ENCODE data around the gene ARID1B.
A peak's percentile ranks its signal among the peaks of the same experiment; 100 is the strongest.

ARID1B gene

GRCh38 chr6:157236040-157236725 is 459.0 kb downstream of the ARID1B start:
- peak in 1 of 2 experiments; percentile 18 for DNase-seq

DNA sequence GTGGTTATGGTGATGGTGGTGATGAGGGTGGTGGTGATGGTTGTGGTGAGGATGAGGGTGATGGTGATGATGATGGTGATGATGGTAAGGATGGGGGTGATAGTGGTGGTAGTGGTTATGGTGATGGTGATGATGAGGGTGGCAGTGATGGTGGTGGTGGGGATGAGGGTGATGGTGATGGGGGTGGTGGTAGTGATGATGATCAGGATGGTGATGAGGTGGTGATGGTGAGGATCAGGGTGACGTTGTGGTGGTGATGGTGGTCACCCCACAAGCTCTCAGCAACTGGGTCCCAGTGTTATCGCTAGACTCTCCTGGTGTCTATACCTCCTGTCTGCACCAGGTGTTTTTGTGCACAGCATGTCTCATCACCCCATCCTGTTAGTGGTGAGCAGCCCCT is 461.2 kb downstream of the ARID1B start:
- no peak for DNase-seq

GRCh38 chr6:157239148-157239547 is 462.0 kb downstream of the ARID1B start:
- no peak for DNase-seq

DNA sequence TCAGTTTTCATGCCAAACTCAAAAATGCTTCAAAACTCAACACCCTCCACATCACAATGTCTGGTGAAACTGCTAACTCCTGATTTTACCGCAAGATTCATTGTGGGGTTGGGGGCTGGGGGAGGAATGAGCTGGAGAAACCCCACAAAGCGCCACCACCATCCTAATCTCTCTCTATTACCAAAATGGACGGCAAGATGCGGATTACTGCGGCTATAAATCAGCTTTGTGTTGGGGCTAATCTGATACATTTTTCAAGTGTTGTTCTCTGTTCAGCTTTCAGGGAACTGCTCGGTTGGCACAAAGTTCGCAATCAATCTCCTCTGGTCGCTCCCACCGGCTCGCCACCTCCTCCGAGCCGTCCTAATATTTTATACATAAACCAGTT is 462.5 kb downstream of the ARID1B start:
- no peak for DNase-seq

DNA sequence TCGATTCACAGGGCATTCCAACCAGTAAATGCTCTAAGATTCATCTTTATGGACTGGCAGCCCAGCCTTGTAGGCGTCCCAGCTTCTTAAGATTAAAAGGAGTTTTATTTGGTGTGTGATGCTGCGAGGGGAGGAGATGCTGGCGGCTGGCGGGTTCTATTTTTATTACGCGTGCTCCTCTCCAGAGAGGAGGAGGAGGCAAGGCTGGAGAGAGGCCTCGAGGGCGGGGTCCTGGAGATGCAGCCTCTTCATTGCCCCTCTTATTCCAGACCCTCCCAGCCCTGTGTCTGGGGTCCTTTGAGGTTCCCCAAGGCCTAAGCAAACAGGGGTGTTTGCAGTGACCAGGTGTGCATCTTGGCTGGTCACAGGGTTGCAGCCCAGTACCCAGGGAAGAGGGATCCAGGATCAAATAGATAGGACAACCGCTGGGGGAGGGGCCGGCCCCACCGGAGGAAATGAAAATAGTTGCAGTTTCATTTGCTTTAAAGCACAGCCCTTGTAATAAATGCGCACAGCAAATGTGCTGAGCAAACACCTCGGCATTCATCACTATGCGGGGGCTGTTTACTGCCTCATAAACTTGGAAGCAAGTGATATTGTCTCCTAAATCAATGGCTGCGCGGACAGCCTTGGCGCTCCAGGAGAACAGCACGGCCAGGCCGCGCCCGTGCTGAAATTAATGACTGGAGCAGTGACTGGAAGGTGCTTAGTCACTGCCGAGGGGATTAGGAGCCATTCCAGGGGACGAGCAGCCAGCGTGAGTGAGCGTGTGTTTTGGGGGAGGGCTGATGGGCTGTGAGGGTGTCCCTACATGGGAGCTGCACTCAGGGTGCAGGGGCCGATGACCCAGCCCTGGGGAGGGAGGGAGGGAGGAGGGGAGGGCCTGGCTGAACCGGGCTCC is 463.1 kb downstream of the ARID1B start:
- no peak for DNase-seq

DNA sequence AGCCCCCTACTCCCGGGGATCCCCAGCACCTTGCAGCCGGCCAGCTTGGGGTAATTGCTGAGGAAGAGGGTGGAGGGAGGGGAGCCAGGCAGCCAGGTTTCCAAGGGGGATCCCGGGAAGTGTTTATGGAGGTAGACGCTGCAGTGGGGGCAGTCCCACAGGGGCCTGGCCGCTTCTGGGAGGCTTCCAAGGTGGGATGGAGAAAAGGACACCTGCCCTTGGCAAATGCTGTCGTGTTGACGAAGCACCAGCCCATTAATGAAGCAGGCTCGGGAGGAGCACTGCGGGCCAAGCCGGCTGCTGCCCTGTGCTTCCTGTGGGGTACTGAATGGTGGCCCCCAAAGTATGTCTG is 463.8 kb downstream of the ARID1B start:
- DNase-seq = no peak

GRCh38 chr6:157242791-157243190 is 465.6 kb downstream of the ARID1B start:
- DNase-seq = no peak

DNA sequence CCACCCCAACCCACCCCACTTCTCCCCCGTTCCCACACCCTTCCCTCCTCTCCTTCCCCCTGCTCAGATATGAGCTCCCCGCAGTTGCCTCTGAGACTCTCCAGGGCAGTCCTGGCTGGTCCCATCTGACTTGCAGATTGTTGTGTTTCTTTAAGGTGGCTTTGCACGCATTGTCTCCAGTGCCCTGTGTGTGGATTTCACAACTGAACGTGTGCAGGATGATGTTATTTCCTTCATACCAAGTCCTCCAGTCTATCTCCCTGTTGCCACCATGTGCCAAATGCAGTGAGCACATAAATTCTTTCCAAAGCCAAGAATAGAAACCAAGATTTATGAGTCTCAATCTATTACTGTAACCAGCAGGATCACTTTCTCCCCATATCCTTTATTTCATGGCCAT is 467.0 kb downstream of the ARID1B start:
- no peak for DNase-seq

DNA sequence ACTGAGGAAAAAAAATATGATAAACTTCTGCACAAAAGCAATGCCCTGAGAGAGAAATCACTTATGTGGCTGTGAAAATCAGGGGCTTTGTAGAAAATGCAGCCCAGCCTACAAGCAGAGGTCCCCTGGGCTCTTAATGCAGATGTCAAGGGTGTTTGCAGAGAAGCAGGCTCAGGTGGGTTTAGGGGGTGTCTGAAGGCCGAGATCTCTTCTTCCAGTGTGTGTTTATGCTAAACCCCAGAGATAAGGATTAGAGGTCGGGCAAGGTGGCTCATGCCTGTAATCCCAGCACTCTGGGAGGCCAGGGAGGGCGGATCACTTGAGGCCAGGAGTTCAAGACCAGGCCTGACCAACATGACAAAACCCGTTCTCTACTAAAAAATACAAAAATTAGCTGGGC is 467.6 kb downstream of the ARID1B start:
- no peak for DNase-seq

- DNase-seq = no peak
Measured at GRCh38 chr6:157245436-157245835, 468.3 kb downstream of the ARID1B start.

GRCh38 chr6:157246048-157246630 is 469.0 kb downstream of the ARID1B start:
- DNase-seq = no peak

- no peak for DNase-seq
Measured at GRCh38 chr6:157246771-157247484, 469.8 kb downstream of the ARID1B start.

DNA sequence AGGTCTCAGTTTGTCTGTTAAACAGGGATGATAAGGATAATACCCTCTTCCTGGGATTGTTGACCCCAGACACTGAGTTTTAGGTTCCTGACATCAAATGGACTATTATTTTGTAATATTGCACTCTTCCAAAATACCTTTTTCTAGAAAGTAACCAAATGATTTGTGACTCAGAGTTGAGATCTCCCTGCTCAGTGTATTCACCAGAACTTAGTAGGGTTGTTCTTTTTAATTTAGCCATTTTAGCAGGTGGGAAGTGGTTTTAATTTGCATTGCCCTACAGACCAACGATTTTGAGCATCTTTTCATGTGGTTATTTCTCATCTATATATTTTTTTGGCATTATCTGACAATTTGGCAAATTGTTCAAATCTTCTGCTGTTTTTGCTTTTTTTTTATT is 471.1 kb downstream of the ARID1B start:
- DNase-seq = no peak

DNA sequence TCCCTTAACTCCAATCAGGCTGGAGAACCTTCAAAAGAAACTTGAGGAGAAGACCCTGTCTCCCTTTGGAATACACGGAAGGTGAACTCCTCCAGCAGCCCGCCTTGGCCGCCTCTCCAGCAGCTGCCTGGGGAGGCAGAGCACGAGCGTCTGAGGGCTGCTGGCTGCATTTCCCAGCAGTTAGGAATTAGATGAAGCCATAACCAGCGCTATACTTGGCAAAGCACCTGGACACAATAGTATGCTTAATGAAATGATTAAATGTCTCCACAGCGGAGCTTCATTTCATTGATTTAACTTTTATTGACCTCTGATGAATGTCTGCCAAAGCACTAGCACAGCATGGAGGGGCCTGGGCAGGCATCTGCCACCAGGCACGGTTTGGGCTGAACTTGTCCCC is 472.6 kb downstream of the ARID1B start:
- no peak for DNase-seq

- DNase-seq = no peak
Measured at GRCh38 chr6:157251586-157252247, 474.5 kb downstream of the ARID1B start.

DNA sequence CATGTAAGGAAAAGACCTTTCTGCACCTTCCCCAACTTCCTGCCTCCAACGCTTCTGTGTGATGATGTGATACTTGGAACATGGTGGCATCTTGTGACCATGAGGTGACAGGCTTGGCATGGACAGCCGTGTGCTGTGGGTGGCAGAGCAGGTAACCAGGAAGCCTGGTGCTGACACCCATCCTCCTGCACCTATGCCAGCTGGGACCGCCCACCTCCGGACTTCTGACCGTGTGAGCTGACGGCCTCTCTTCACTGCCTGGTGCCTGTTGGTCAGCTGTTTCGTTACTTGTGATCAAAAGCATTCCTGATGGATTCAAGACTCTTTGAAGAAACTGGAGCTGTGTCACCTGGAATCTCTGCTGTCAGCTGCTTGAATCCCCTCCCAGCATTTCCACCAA is 475.8 kb downstream of the ARID1B start:
- no peak for DNase-seq

DNA sequence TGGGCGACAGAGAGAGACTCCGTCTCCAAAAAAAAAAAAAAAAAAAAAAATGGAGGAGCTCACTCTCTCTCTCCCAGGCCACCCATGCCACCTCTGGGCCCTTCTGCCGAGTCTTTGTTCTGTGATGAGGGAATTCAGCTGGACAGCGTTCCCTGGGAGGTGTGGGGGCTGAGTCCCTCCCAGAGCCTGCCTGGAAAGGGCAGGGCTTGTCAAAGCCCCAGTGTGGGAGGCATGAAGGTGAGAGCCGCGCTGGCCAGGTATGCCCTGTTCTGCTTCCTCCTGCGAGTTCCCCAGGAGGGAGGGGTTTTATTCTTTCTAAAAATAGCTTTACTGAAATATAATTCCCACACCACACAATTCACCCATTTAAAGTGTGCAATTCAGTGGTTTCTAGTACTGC is 476.5 kb downstream of the ARID1B start:
- no peak for DNase-seq

- no peak for DNase-seq
Measured at GRCh38 chr6:157254538-157254937, 477.4 kb downstream of the ARID1B start.

DNA sequence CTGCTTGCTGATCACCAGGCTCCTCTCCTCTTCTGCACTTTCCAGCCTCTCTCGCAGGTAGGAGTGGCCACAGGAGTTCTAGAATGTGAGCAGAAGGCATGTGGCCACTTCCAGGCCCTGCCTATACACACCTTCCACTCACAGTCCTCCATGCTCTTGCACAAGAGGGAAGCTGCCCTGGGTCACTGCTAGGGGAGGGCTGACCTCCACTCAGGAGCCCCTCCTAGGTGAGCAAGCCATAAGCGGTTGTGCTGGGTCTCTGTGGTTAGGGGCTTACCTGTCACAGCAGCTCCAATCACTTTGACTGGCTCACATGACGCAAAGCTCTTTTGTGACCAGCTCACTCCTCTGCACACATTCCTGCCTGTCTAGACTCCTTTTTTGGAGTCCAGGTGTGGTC is 477.9 kb downstream of the ARID1B start:
- DNase-seq = no peak

DNA sequence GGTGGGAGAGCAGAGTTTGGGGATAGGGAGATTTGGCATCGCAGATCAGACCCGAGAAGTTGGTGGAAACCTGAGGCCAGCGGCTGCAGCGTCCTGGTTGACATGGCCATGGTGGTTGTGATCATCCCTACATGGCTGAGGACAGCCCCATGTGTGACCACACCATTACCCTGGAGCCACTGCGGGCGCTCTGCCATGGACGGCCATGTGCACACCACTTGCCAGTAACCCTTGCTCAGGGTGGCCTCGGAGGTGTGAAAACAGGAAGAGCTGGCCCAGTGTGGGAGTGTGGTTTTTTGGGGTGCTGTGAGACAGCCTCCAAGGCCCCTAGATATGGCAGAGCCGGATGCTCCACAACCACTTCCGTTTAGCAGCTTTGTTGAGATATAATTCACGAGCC is 481.7 kb downstream of the ARID1B start:
- DNase-seq = no peak

- no peak for DNase-seq
Measured at GRCh38 chr6:157259443-157259842, 482.3 kb downstream of the ARID1B start.
